NCI-H526 treated with DMSO at 0.1 percent for 48 hours (cell line): Measurements from ENCODE around the gene NAMPT.
"Not testable (repeated sequence)": the region's sequence is repeated elsewhere in the genome, so short reads cannot be mapped to it uniquely, and the experiment has no call there.

ENCODE experiments used
- DNase-seq: peaks from one replicate; lab custom pipeline; 2025; lab: John Stamatoyannopoulos, UW

The NAMPT gene

DNA sequence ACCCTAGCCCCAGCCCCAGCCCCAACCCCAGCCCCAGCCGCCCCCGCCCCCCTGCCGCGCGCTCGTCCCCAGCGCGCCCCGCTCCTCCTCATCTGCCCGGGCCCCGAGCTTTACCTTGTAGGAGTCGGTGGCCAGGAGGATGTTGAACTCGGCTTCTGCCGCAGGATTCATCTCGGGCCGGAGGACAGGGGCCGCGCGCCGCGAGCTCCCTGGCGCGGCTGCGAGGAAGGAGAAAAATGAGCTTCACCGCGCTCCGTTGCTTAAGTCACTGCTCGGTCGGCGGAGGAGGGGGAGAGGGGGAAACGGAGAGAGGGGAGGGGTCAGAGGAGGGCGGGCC lies at the start of gene NAMPT:
NAMPT (minus strand) TSS at position 270 of the 337 bp plus-strand sequence; CDS start at position 171, 99 bp downstream.
- DNase-seq: no peak

DNA sequence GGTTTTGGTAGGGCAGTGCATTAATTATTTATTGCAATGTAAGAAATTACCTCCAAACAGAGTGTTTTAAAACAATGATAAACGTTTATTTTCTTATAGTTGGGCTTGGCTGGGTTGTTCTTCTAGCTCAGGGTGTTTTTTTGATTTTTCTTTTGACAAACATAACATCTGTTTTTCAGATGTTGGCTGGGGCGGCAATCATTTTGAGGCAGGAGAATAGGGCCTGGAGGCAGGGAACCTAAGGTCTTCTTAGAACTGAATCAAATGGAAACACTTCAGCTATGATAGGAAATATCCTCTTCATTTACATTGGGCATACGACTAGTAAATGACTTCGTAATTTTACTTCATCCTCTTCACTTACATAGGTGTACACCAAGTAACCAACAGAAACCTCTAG lies 47.4 kb upstream of the NAMPT start:
- DNase-seq: no peak

DNA sequence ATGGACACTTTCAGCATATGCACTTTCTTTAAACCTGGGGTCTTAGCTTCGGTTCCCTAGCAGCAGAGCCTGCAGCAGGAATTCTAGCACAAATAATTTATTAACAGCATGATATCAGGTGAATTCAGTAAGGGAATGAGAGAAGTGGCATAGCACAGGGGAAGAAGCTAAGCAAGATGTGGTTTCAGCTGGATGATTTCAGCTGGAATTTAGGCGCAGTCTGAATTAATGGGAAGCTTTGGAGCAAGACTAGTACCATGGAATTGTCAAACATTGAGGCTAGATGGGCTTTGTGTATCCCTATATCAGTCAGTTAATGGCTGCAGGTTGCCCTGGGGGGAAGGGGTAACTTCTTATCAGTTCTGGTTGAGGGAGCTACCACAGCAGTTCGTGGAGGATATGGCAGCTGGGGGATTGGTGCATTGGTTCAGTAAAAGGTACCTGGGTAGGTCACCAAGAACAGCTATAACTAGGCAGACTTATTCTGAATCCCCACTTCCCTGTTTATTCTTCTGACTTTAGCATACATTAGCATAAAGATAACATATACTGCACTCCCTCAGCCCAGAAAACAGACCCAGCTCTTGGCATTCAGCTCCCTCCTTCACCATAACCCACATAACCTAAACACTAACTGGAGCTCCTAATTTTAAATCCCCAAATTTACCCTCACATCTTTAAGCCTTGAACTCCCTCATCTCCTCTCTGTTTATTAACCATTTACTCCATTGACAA lies 46.8 kb upstream of the NAMPT start:
- DNase-seq: no peak

DNA sequence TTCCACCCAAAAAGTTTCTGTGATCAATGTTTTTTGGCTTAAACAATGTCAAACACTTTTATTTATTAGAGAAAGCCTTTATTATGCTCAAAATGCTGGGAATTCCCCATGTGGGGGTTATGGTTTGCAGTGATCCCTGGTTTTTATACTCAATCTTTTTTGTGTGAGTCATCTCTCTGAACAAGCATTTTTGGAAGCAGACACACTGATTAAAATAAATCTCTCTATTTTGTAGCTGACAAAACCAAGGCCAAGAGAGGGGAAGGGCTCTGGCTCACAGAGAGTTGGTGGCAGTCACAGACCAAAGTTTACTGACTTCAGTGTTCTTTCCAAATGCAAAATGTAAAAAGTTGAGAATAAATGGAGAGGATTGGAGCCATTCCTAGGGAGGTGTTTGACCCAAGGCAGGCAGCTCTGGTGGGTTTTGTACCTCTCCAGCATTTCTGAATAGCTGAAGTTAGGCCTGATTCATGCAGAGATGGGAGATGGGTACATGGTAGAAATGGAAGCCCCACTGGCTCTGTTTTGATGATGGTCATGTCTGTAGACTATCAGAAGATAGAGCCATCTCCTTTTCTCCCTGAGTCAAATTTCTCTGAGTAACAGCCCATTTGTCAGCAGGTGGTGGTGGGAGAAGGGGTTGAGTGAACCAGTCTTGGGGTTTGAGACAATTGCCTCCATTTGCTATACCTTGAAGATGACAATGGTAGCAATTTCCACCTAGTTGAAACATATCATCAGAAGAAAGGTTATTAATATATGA lies 45.4 kb upstream of the NAMPT start:
- no peak for DNase-seq

DNA sequence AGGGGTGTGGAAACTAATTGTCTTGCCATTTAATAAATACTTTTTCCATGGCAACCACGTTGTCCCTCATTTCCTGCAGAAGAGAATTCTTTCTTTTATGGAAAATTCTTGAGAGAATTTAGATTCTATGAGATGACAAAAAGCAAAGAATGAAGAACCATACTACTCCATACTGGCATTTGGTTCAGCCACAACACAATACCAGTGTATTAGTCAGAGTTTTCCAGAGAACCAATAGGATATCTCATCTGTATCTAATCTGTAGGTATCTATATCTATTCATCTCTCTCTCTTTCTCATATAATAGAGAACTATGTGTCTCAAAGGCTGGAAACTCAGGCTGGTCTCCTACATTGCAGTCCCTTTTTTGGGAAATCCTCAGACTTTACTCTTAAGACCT lies 44.6 kb upstream of the NAMPT start:
- no peak for DNase-seq

DNA sequence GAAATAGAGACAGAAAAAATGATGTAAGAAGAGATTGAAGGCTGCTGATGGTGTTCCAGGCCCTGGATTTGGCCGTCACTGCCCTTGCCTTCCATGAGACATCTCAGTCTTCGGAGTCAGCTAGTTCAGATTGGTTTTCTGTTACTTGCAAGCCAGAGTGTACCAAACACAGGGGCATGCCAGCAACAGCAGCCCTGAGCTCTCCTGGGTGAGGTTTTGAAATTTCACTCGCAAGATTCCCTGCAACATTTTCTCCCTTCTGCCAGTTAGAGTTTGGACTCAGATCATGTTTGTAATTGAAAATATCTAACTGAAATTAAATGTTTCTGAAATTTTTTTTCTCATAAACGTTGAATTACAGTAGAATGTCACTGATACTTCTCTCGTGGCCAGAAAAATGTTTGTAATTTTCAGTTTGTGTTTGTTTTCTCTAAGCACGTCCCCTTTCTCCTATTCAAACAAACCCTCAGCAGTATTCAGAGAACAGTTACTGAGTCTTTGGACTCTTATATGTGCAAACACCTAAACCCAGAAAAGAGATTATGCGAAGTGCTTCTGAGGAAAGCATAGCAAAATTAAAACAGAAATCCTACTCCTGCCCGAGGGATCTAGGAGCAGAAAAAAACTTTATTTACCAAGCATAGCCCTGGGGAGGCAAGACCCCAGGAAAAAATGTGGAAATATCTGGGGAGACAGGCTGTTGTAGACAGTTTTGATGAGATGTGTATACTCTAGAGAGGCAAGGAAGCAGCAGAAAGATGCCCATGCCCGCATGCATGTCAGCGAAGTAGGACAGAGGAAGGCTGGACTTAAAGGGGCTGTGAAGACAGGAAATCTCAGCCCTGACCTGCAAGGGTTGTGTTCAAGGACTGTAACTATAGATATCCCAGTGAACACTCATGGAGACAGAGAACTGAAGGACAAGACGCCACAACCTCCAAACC lies 43.0 kb upstream of the NAMPT start:
- no peak for DNase-seq

DNA sequence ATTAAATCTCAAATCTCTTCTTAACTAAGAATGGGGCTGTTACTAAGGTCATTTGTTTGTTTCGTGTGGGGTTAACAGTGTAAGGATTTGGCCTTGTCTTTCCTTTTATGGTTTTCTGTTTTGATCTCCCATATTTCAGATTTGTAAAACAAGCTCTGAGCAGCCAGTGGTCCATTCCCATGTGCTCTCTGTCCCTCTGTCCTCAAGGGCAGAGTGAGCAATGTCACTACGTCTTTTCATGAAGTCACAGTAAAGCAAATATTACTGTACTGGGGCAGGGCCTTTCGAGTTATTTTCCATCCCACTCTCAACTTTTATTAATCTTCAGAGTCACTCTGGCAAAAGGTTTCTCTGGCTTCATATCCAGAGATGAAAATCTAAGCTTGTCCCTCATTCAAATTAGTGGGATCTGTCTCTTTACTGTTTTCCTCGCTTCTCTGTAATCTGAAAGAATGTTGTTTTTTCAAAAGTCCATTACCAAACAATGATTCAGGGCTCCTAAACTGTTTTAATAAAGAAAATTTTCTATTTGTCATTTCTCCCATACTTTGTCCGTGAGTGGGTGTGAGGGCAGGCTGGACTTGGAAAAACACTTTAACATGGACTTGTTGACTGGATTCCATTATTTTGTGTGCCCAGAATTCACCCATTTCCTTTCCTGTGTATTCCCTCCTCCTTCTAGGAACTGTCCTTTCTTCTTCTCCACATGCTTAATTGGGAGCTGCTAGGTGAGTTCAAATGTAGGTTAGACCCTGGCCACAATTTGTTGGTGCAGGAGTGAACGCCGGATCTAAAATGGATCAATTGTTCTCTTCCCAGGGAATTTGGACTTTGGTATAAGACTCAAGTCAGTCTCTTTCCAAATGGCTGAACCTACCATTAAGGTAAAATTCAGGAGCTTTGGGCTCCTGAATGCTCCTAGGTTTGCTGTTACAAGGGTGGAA lies 42.1 kb upstream of the NAMPT start:
- DNase-seq: no peak

DNA sequence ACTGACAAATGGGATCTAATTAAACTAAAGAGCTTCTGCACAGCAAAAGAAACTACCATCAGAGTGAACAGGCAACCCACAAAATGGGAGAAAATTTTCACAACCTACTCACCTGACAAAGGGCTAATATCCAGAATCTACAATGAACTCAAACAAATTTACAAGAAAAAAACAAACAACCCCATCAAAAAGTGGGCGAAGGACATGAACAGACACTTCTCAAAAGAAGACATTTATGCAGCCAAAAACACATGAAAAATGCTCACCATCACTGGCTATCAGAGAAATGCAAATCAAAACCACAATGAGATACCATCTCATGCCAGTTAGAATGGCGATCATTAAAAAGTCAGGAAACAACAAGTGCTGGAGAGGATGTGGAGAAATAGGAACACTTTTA lies 39.7 kb upstream of the NAMPT start:
- not testable (repeated sequence) for DNase-seq

DNA sequence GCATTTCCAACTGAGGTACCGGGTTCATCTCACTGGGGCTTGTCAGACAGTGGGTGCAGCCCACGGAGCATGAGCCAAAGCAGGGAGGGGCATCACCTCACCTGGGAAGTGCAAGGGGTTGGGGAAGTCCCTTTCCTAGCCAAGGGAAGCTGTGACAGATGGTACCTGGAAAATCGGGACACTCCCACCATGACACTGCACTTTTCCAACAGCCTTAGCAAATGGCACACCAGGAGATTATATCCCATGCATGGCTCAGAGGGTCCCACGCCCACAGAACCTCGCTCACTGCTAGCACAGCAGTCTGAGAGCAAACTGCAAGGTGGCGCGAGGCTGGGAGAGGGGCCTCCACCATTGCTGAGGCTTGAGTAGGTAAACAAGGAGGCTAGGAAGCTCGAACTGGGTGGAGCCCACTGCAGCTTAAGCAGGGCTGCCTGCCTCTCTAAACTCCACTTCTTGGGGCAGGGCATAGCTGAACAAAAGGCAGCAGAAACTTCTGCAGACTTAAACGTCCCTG lies 35.5 kb upstream of the NAMPT start:
- not testable (repeated sequence) for DNase-seq

DNA sequence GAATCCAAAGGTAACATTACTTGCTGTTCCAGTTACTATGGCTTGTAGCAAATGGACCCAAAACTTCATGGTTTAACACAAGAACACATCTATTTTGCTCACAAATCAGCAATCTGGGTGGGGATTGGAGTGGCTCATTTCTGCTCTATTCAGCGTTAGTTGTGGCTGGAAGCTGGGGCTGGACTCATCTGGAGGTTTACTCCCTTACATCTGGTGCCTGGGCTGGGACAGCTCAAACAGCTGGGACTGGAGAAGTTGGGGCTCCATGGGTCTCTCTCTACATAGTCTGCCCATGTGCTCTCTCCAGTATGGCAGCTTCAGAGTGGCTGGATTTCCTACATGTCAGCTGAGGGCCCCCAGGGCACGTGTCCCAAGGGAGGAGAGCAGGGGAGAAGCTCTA lies 33.7 kb upstream of the NAMPT start:
- DNase-seq: no peak

DNA sequence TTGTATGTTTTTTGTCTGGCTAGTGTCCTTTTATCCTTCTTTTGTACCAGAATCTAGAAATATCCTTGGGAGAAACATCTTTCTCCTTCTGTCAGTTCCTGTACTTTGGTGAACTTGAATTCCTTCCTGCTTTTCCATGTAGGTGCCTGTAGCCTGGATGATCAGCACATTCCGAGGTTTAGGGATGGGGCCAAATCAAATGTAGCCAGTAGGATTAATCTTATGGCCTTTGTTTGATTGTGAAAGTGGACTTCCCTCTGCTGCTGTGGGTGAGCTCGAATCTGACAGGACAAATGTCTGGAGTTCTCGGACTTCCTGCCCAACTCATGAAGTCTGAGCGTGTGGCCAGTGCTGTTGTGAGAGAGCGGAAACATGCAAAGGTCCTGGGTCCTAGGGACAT lies 33.2 kb upstream of the NAMPT start:
- DNase-seq: no peak

DNA sequence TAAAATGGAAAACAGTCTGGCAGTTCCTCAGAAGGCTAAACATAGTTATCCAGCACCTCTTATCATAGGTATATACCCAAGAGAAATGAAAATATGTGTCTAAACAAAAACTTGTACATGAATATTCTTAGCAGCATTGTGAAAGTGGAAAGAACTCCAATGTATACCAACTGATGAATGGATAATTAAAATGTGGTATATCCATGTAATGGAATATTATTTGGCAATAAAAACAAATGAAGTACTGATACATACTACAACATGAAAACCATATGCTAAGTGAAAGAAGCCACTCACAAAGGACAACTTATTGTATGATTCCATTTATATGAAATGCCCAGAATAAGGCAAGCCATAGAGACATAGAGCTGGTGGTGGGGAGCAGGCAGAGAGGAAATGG lies 32.2 kb upstream of the NAMPT start:
- no peak for DNase-seq

DNA sequence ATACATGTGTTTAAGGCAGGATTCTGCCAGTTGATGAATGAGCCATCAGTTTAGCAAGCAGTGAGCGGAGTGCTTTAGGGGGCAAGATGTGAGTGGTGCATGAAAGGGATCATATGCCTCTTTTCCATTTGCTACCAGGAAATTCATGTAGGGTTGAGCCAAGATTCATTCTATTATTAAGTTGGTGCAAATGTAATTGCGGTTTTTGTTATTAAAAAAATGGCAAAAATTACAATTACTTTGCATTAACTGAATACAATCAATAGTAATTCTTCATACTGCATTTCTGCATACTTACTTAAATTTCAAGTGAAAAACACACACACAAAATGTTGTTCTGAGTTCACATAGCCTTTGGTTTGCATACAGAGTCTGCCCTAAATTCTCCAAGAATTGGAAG lies 30.1 kb upstream of the NAMPT start:
- no peak for DNase-seq

DNA sequence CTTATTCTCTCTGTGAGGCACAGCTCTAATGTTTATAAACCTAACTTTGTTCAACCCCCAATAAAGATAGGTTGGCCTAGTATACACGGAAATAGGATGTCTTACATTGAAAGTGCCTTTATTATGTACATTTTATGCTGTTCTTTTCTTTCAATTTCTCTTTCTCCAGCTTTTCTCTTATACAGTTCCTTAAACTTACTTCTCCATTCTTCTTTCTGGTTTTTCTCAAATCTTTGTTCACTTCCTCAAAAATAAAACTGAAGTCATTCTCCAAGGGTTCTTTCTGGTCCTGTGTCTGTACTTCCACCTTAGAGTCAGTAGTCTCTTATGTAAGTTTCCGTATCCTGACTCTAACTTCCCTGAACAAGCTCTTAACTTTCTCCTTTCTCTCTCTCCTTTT lies 29.2 kb upstream of the NAMPT start:
- DNase-seq: no peak

DNA sequence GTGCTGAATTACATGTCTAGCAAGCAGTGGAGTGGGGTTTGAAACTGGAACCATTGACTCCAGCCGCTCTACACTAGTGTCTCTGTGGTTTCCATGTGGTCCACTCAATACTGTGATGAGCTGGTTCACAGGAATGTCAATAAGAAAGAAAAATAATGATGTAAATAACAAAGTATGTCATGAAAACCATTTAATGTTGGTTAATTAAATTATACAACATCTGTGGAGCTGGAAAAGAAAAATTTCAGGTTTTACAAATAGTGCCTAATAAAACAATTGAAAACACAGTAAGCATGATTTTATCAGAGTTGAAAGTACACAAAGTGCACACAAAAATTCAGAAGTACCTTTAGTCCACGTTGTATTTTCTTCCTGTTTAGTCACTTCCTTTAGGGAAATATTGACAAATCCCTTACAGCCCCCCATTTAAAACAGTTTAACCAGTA lies 28.7 kb upstream of the NAMPT start:
- no peak for DNase-seq

DNA sequence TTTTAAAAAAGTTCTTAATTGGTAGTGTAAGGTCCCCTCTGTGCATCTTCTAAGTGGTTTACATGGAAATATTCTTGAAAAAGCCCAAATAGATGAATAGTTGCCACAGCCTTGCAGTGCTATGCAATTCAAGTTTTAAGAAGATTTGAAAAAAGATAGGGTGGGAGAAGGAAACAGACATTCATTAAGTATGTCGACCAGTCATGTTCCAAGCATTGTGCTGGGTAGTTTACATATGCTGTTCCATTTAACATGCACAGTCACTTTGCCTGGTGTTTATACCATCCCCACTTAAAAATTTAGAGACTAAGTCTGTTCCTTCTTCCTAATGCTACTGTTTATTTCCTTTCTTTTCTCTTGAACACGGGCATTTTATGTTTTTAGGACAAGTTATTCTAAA lies 28.1 kb upstream of the NAMPT start:
- no peak for DNase-seq

DNA sequence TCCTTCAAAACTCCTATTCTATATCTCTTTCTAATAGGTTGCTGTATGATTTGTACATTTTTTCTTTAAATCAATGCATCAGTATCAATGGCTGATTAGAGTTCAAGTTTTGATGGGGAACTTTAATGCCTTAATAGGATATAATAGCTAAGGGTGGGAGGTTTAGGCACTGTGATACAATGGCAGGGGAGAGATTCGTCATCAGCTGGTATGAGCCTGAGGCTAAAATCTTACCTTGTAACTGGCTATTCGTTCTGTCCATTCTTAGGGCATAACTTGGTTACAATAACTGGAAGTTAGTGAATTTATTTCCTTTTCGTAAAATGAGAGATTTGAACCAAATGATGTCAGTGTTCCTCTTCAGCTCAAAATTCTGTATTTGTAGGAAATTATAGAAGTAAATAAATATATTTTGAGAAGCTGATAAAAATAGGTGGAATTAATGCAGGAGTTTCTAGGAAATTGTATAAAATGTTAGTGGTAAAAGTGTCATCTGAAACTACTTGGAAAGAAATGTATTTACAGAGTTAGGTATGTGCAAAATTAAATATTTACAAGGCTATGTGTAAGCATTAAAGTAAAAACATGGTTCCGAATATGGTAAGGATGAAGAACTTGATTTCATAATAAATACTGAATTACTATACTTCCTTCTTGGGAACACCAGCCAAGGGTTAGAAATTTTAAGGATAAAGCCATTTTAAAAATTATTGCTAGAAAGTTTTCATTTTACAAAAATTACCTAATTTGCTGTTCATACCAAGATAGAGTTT lies 27.5 kb upstream of the NAMPT start:
- DNase-seq: no peak

DNA sequence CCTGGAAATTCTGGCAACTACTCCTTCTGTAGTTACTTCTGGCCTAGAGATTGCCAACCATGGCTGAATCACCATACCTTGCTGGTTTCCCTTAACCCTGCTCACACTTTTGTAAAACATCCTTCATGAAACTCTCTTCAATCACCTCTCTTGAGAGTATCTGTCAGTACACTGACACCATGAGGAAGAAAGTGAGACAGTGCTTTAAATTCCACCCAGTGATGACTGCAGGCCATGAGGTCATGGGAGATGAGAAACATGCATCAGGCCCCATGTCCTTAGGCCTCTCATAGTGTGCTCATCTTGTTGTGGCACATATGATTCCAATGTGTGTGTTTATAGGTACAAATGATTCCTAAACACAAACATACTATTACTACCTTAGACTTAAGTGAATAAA lies 24.6 kb upstream of the NAMPT start:
- no peak for DNase-seq

DNA sequence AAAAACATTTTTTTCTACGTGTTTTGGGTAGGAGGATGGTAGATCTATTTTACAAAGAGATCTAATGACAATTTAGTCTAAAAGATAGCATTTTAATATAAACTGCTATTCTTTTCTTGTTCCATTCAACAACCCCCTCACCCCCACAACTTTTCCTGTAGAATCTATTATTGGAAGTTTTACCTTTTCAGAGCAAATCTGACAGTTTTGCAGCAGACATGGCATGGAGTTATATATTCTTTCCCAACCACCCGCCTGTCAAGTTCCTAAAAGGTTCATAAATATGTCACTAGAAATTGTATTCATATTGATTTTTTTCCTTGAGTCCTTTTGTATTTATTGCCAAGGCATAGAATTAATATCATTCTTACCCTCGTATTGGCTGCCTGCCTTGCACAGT lies 21.5 kb upstream of the NAMPT start:
- no peak for DNase-seq

DNA sequence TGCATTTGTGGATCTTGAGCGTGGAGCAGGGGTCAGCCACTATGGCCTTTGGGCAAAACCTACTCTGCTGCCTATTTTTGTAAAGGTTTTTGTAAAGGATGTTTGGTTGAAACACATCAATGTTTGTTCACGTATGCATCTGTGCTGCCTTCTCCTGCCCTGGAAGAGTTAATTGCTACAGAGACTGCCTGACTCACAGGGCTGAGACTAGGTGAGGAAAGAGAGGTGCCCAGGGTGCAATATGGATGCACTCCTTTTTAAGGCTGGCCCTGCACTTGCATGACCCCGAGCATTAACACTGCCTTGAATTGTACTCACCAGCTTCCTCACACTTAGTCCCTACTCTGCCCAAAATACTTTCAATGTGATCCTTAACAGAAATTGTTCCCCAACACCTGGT lies 20.9 kb upstream of the NAMPT start:
- DNase-seq: no peak
